Activated B cell treated with CpG ODN at 0.5 μM for 24 hours (primary cell): ENCODE results near the gene P3H1. TPM values are rescaled to one million over a fixed set of nuclear protein-coding genes. Genes with fewer than 3 reads are reported as not detected.

Source experiments
- ATAC-seq: fragments of 200-7000 bp; cut with Tn5 transposase; one replicate; pipeline ENCODE4 v1.10.0; 2021; ENCODE audit warnings: low read depth, mild to moderate bottlenecking, moderate library complexity
- CTCF ChIA-PET: fragments of 350-600 bp; sonication (Branson Sonifier 250); formaldehyde crosslinking; loops from one replicate; lab custom pipeline; 2021; ENCODE audit warnings: antibody characterized with exemption; lab: Charles Lee
- POLR2A ChIA-PET: fragments of 350-600 bp; sonication (Branson Sonifier 250); formaldehyde crosslinking; loops from one replicate; lab custom pipeline; 2021; ENCODE audit warnings: antibody characterized with exemption; lab: Charles Lee
- DNase-seq: peaks from one replicate; pipeline ENCODE4 v3.0.0; 2022
- H3K27ac Mint-ChIP-seq: one replicate; pipeline ENCODE4 v1.8.0; 2020; ENCODE audit warnings: mixed read lengths
- H3K27me3 Mint-ChIP-seq: one replicate; pipeline ENCODE4 v1.8.0; 2021; ENCODE audit warnings: mixed read lengths
- H3K36me3 Mint-ChIP-seq: one replicate; pipeline ENCODE4 v1.8.0; 2021; ENCODE audit warnings: low read depth, mixed read lengths
- H3K4me1 Mint-ChIP-seq: one replicate; pipeline ENCODE4 v1.8.0; 2021; ENCODE audit warnings: mixed read lengths
- H3K4me3 Mint-ChIP-seq: one replicate; pipeline ENCODE4 v1.8.0; 2020; ENCODE audit warnings: mild to moderate bottlenecking, mixed read lengths
- H3K9me3 Mint-ChIP-seq: one replicate; pipeline ENCODE4 v1.8.0; 2020; ENCODE audit warnings: mixed read lengths
- CTCF ChIP-seq: fragments of 200-600 bp; IDR thresholded peaks from one replicate; pipeline ENCODE4 v1.8.0; 2022; ENCODE audit warnings: antibody characterized with exemption, mild to moderate bottlenecking
- intact Hi-C: fragments of 100-400 bp; cut with micrococcal nuclease; formaldehyde crosslinking; loops from one replicate; pipeline ENCODE4 v1.15.1; 2024
- total RNA-seq: library from RNA; stranded (reverse); gene quantifications from 2 replicates; pipeline ENCODE4 v1.2.3, GENCODE V29; 2022

The P3H1 gene
- total RNA-seq, 1 donor from 2014 or later: 27.1 TPM

DNA sequence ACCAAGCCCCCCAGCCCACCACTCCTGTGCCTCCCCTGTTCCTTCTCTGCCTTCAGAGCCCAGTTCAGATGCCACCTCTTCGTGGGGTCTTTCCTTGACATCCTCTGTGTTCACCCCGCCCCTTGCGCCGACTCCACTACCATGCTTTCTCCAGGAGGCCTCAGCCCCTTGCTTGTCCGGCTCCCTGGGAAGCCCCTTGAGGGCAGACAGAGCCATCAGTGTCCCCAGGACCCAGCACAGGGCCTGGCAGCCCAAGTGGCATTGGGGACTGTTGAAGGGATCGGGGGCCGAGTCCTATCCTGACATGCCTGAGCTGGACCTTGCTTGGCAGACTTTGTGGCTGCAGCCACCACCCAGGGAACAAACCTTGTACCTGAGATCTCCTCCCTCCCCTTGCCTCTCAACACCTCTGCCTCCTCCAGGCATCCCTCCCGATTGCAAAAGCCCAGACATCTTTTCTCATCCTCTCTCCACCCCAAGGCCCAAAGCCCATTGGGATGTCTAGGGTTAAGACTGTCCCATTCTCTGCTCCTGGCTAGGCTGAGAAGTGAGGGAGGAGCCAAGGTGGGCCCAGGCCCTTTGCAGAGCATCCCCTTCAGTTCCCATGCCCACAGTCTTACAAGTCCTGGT lies 30.1 kb downstream of the P3H1 start:
- ChIA-PET CTCF (no interaction called here), POLR2A (no interaction called here)
- peaks cover 16% of the 10 kb centered on the region for H3K4me1 Mint-ChIP-seq
- H3K9me3 Mint-ChIP-seq: no peaks in the 10 kb centered on the region
- intact Hi-C loops: no loop called here
- ATAC-seq (no peak), DNase-seq (no peak)
- no peaks in the 10 kb centered on the region for H3K36me3 Mint-ChIP-seq
- H3K27me3 Mint-ChIP-seq: no peaks in the 10 kb centered on the region
- no peak overlapping the region for H3K27ac Mint-ChIP-seq
- no peak for TF ChIP-seq CTCF
- no peak overlapping the region for H3K4me3 Mint-ChIP-seq

DNA sequence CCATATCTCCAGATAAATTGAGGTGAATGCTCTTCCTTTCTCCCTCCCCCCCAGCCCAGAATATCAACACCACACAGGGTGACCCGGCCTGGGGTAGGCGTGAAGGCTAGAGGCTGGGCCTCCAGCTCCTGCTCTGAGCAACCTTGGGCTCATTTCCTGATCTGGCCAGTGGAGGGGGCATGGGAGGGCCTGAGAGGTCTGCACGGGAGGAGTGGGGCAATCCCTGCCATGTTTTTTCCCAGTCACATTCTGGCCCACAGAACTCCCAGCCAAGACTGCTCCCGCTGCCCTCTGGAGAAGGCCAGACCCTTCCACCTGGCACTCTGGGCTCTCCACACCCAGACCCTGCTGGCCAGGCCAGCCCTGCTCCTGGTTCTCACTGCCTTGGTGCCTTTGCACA lies 30.7 kb downstream of the P3H1 start:
- Mint-ChIP-seq H3K4me1 (peaks cover 18% of the 10 kb centered on the region), H3K36me3 (no peaks in the 10 kb centered on the region), H3K27ac (no peak overlapping the region), H3K27me3 (no peaks in the 10 kb centered on the region), H3K9me3 (no peaks in the 10 kb centered on the region), H3K4me3 (no peak overlapping the region)
- DNase-seq (no peak), ATAC-seq (no peak)
- ChIA-PET POLR2A (no interaction called here), CTCF (no interaction called here)
- intact Hi-C loops: no loop called here
- no peak for TF ChIP-seq CTCF

DNA sequence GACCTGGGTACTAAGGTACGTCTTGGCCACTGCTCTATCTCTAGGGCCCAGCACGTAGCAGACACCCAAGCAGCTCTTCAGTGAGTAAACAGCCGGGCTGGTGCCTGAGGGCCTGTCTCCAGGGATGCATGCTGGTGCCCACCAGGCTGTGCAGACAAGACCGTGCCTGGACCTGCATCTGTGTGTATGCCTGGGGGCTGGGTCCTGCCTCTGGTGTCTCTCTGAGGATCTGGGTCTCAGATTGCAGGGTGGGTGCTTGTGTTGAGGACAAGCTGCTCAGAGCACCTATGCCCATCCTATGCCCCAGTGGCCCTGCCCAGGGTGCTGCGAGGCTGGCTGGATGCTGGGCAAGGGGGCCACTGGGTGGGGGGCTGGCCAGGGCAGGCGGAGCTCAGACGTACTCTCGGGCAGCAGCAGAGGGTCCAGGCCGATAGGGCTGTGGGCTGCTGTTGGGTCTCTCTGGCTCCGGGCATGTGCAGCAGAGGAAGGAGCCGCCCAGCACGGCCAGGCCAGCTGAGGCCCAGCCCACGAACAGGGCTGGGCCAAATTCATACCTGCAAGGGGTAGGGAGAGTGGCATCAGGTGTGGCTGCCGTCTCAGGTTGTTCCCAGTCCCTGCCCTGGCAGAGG lies 31.2 kb downstream of the P3H1 start:
- peaks cover 23% of the 10 kb centered on the region for H3K4me1 Mint-ChIP-seq
- ATAC-seq: no peak
- H3K9me3 Mint-ChIP-seq: no peaks in the 10 kb centered on the region
- CTCF ChIA-PET: no interaction called here
- no peak overlapping the region for H3K4me3 Mint-ChIP-seq
- intact Hi-C loops: no loop called here
- DNase-seq: no peak
- no peaks in the 10 kb centered on the region for H3K36me3 Mint-ChIP-seq
- no peak overlapping the region for H3K27ac Mint-ChIP-seq
- no peaks in the 10 kb centered on the region for H3K27me3 Mint-ChIP-seq
- POLR2A ChIA-PET: no interaction called here
- no peak for TF ChIP-seq CTCF

DNA sequence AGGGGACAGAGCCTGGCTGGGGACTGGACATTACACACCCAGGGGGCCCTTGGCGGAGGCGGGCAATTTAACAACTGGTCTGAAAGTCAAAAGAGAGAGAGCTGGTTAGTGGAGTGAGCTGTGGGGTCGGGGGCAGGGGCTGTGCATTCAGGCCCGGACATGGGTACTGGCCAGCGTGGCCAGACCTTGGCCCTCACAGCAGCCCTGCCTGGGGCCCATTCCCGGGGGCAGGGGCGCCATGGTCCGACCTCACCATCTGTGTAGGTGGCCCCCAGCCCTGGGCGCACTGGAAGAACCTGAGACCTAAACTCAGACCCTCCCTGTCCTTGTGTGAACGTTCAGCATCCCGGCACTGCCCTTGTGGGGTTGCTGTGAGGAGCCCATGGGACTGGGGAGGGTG lies 31.8 kb downstream of the P3H1 start:
- ChIA-PET CTCF (no interaction called here), POLR2A (no interaction called here)
- no peaks in the 10 kb centered on the region for H3K9me3 Mint-ChIP-seq
- no peak overlapping the region for H3K27ac Mint-ChIP-seq
- ATAC-seq (no peak), DNase-seq (no peak)
- TF ChIP-seq CTCF: no peak
- H3K4me3 Mint-ChIP-seq: no peak overlapping the region
- no peaks in the 10 kb centered on the region for H3K27me3 Mint-ChIP-seq
- intact Hi-C loops: no loop called here
- peaks cover 23% of the 10 kb centered on the region for H3K4me1 Mint-ChIP-seq
- H3K36me3 Mint-ChIP-seq: no peaks in the 10 kb centered on the region

GRCh38 chr1:42734201-42735035 lies 32.4 kb downstream of the P3H1 start:
- ATAC-seq (no peak), DNase-seq (no peak)
- H3K9me3 Mint-ChIP-seq: no peaks in the 10 kb centered on the region
- H3K27me3 Mint-ChIP-seq: no peaks in the 10 kb centered on the region
- no peak overlapping the region for H3K4me3 Mint-ChIP-seq
- intact Hi-C loops: no loop called here
- no peak for TF ChIP-seq CTCF
- H3K4me1 Mint-ChIP-seq: peaks cover 23% of the 10 kb centered on the region
- H3K27ac Mint-ChIP-seq: no peak overlapping the region
- ChIA-PET POLR2A (no interaction called here), CTCF (no interaction called here)
- H3K36me3 Mint-ChIP-seq: no peaks in the 10 kb centered on the region
